ENCODE results near the gene ZNF628. TPM values are rescaled to one million over a fixed set of nuclear protein-coding genes. Genes with fewer than 3 reads are reported as not detected.

The ZNF628 gene
- total and polyA plus RNA-seq, 12 donors = 2.5 to 7.8 (median 4.8) TPM

- ATAC-seq (no peak), DNase-seq (no peak)
- Histone ChIP-seq H3K4me3 (no peak overlapping the region), H3K4me1 (peaks cover 0 to 20% (median 4%) of the 10 kb centered on the region in 9 donors), H3K36me3 (peaks cover 0 to 59% (median 0%) of the 10 kb centered on the region in 9 donors), H3K27me3 (no peaks in the 10 kb centered on the region), H3K9me3 (no peaks in the 10 kb centered on the region), H3K27ac (no peak overlapping the region)
- intact Hi-C loops (cut with DNase I) = loop anchor here in 8 of 10 donors (5.0 to 10.0 kb wide), 4 partner anchors 33 to 358 kb away; partner anchors contain the start of gene TNNT1 (in 1 of the 8)
- 95 to 96% methylated on average over 26 of the region's 26 CpGs for WGBS, 2 donors
- TF ChIP-seq CTCF (IDR thresholded peaks at IDR 0.05) = no peak
Measured at GRCh38 chr19:55500368-55500952, 24.0 kb downstream of the ZNF628 start.

- ATAC-seq = no peak
- intact Hi-C loops (cut with DNase I) = loop anchor here in 8 of 10 donors (5.0 to 10.0 kb wide), 4 partner anchors 35 to 360 kb away; partner anchors contain the start of gene TNNT1 (in 1 of the 8)
Measured at GRCh38 chr19:55502197-55502952, 26.0 kb downstream of the ZNF628 start.

GRCh38 chr19:55503157-55503501, 26.7 kb downstream of the ZNF628 start:
- Histone ChIP-seq H3K9me3 (no peaks in the 10 kb centered on the region), H3K4me3 (peak overlapping the region in 3 of 10 donors; percentile 55 to 62 (median 59)), H3K27me3 (no peaks in the 10 kb centered on the region), H3K36me3 (peaks cover 0 to 40% (median 0%) of the 10 kb centered on the region in 9 donors), H3K27ac (no peak overlapping the region), H3K4me1 (peaks cover 0 to 14% (median 3%) of the 10 kb centered on the region in 9 donors)
- WGBS, 2 donors = 82 to 83% methylated on average over 17 of the region's 17 CpGs
- DNase-seq (no peak), ATAC-seq (no peak)
- intact Hi-C loops (cut with DNase I) = loop anchor here in 8 of 10 donors (5.0 to 10.0 kb wide), 4 partner anchors 36 to 361 kb away; partner anchors contain the start of gene TNNT1 (in 1 of the 8)
- no peak for TF ChIP-seq CTCF (IDR thresholded peaks at IDR 0.05)

More at GRCh38 chr19:55502197-55502952, 26.0 kb downstream of the ZNF628 start:
- Histone ChIP-seq H3K9me3 (no peaks in the 10 kb centered on the region), H3K27ac (no peak overlapping the region), H3K4me3 (no peak overlapping the region), H3K4me1 (peaks cover 0 to 14% (median 3%) of the 10 kb centered on the region in 9 donors), H3K36me3 (peaks cover 0 to 47% (median 0%) of the 10 kb centered on the region in 9 donors), H3K27me3 (no peaks in the 10 kb centered on the region)
- no peak for TF ChIP-seq CTCF (IDR thresholded peaks at IDR 0.05)
- no peak for DNase-seq
- WGBS, 2 donors = 93 to 97% methylated on average over 9 of the region's 9 CpGs

GRCh38 chr19:55503502-55504251, 27.3 kb downstream of the ZNF628 start:
- Histone ChIP-seq H3K9me3 (no peaks in the 10 kb centered on the region), H3K4me1 (peaks cover 0 to 14% (median 3%) of the 10 kb centered on the region in 9 donors), H3K36me3 (peaks cover 0 to 36% (median 0%) of the 10 kb centered on the region in 9 donors), H3K27me3 (no peaks in the 10 kb centered on the region), H3K4me3 (peak overlapping the region in 9 of 10 donors; percentile 14 to 62 (median 53)), H3K27ac (peak overlapping the region in 9 of 10 donors; percentile 42 to 86 (median 57))
- intact Hi-C loops (cut with DNase I) = loop anchor here (1.0 to 10.0 kb wide), 8 partner anchors 35 to 363 kb away; partner anchors contain the start of gene TNNT1 (in 1 of the 10)
- TF ChIP-seq CTCF (IDR thresholded peaks at IDR 0.05) = peak; percentile 98 to 100 (median 99)
- 13% methylated on average over 64 of the region's 64 CpGs for WGBS, 2 donors
- DNase-seq (peak; percentile 92 to 96), ATAC-seq (peak; percentile 96 to 99 (median 98))

Measured in heart right ventricle (tissue), 16 donors.